GM21529 (cell line): ENCODE data around the gene PDLIM5.
"Not testable (repeated sequence)": the region's sequence is repeated elsewhere in the genome, so short reads cannot be mapped to it uniquely, and the experiment has no call there.

Experiments
- ATAC-seq: cut with Tn5 transposase; IDR thresholded peaks from one replicate; pipeline ENCODE4 v1.9.1; 2021; ENCODE audit not compliant: unreplicated experiment

PDLIM5 gene

DNA sequence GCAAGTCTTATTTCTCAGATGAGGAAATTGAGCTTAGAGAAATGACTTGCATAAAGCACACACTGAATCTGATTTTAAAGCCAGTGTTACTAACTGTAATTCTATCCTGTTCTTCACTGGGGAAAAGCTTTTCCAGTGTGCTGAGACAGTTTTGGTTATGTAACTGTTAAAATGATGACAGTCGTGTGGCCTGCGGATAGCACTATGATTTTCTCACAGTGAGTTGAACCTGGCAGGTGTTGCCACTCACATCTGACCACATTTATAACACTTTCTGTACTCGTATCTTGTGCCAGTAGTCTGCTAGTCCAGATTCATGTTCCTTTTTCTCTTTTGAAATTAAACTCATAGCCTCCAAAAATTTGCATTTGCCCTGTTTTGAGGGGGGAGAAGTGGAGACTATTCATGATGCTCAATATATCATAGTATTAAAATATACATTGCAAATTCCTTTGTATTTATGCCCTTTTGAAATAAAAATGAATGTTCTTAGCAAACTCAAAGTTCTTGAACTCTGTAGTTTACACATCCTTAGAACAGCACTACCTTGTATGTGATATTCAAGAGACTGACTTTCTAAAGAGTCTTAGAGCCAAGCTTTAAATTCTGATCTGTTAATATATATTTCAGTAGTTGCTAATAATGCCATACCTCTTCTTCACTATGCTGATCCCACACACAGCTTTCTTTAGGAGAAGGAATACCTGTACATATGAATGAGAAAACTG, 132.3 kb downstream of the PDLIM5 start:
- no peak for ATAC-seq

- no peak for ATAC-seq
These were observed 137.4 kb downstream of the PDLIM5 start for GRCh38 chr4:94588896-94589693.

- ATAC-seq: no peak
These were observed 138.8 kb downstream of the PDLIM5 start for GRCh38 chr4:94590493-94590892.

DNA sequence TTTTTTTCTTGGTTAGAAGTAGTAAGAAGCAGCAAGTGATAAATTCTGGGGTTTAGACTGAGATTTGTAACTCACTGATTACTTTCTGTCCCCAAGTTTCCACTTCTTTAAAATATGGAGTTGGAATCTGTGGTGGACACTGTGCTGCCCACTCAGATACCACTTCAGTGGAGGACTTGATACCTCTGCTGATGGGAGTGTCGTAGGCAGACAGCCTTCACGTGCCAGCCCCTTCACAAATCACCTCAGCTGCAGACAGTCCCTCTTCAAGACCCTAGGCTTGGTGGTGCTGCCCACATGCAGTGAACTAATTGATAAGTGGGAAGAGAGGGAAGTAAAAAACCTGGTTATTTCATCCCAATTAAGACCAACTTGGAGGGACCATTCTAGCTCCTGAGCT, 139.5 kb downstream of the PDLIM5 start:
- ATAC-seq: no peak

- no peak for ATAC-seq
These were observed 143.3 kb downstream of the PDLIM5 start for GRCh38 chr4:94595013-94595412.

GRCh38 chr4:94595880-94596483, 144.2 kb downstream of the PDLIM5 start:
- peak; percentile 78 for ATAC-seq

DNA sequence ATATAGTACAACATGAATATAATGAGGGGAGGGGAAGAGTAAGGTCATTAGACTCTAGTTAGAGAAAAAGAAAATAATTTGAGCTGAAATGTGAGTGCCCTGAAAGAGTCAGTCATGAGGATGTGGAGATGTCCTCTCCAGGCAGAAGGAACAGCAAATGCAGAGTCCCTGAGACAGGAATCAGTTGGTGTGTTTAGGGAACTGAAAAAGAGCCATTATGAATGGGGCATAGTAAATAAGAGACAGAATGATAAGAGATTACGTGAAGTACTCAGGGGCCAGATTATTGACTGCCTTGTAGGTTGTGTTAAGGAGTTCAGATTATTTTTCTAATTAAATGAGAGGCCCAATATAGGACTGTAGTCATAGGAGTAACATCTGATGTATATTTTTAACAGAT, 147.0 kb downstream of the PDLIM5 start:
- ATAC-seq: no peak

- ATAC-seq: no peak
These were observed 151.5 kb downstream of the PDLIM5 start for GRCh38 chr4:94603170-94603747.

- ATAC-seq: no peak
These were observed 153.6 kb downstream of the PDLIM5 start for GRCh38 chr4:94605241-94605805.

- ATAC-seq: no peak
These were observed 158.4 kb downstream of the PDLIM5 start for GRCh38 chr4:94610145-94610544.

DNA sequence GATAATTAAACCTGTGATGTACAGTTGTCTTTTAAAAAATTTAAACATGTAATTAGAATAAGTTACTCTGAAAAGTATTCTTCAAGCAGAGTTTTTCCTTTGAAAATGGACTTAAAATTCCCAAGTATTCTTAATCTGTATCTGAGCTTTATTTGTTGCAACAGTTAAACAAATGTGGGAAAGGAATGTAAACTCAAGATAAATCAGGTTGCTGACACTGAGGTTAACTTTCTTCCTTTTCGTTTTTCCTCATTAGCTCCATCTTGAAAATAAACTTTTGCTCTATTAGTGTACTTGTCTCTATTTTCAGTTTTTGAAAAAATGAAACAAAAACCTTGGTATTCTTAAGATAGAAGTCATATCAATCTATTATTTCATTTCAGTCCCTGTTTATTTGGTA, 161.5 kb downstream of the PDLIM5 start:
- no peak for ATAC-seq

GRCh38 chr4:94615451-94615850, 163.7 kb downstream of the PDLIM5 start:
- no peak for ATAC-seq

DNA sequence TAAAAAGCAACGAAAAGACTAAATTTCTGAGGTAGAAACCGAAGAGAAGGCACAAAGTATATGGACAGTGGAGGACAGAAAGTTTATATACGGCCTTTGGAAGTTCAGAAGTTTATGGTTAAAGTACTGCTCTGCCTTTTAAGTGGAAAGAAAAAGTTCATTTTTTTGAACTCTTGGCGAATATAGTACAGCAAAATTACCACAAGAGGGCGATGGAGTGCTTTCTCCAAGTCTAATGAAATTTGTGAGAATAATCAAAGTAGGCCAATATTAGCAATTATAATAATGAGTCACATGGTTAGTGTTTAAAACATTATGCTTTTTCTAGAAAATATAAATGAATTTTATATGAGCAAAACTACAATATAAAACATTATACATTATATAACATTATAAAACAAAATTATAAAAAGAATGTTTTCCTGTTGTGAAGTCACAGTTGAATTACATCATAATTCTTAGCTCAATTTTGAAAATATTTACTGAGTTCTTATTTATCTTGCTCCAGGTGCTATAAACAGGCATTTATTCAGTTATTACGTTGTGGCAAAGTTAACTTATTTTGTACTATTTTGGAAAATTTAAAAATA, 169.8 kb downstream of the PDLIM5 start:
- peak; percentile 77 for ATAC-seq

DNA sequence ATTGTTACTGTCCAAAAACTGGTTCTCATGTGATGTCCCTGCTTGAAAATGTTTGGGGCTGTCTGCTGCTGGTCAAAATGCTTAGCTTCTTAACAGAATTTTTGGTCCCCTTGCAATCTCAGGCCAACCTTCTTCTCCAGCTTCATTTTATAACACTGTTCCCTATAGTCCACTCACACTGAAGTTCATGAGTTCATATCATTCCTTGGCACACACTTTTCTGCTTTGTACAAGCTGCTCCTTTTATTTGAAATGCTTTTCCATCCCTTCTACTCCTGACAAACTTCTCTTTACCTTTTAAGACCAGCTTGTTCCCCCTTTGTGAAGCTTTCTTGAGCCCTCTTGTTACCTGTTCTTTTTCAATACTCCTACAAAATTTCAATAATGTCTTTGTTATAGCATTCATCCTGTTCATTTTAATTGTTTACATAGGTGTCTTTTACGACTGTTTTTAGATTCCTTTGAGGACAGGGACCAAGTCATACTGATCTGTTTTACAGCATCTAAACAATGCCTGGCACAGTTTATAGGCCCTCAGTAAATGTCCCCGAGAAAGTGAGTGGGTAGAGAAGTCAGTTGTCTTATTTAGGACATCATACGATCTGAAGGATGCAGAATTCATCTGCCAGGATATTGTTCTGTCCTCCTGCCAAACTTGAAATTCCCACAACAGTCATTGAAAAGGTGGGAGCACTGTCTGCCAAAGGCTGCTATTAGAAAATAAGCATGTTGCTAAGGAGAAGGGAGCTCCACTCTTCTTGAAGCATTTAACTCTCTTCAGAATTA, 171.6 kb downstream of the PDLIM5 start:
- ATAC-seq: no peak

- ATAC-seq: no peak
These were observed 175.2 kb downstream of the PDLIM5 start for GRCh38 chr4:94626942-94627341.

DNA sequence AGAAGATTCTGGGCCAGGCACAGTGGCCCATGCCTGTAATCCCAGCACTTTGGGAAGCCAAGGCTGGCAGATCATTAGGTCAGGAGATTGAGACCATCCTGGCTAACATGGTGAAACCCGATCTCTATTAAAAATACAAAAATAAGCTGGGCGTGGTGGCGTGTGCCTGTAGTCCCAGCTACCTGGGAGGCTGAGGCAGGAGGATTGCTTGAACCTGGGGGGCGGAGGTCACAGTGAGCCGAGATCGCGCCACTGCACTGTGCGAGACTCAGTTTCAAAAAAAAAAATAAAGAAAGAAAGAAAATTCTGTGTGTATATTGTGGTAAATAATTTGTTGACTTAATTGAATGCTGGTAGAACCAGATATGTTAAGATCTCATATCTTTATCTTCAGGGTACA, 177.3 kb downstream of the PDLIM5 start:
- ATAC-seq: not testable (repeated sequence)

DNA sequence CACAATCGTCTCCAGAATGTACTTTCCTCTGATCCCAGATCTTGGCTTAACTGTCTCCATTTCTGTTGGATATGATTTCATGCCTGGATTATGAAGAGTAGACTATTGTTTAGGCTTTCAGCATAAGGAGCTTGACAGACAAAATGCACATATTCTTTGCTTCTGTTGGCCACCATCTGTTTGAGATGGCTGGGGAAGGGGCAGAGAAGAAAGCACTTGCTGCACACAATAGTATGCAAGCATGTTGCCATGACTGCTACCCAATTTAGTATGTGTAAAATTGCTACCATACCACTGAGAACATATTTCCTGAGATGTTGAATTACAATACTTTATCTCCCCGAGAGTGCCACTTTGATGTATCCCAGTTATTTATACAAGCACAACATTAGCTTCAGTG, 178.1 kb downstream of the PDLIM5 start:
- ATAC-seq: no peak

GRCh38 chr4:94634271-94634670, 182.5 kb downstream of the PDLIM5 start:
- ATAC-seq: no peak

GRCh38 chr4:94635177-94635576, 183.4 kb downstream of the PDLIM5 start:
- ATAC-seq: no peak

GRCh38 chr4:94636004-94636403, 184.3 kb downstream of the PDLIM5 start:
- ATAC-seq: no peak
